ENCODE measurements around the gene DPP7.

- TF ChIP-seq CHD2 (IDR thresholded peaks at IDR 0.05; ENCODE audit: low read length) (no peak), POU5F1 (IDR thresholded peaks at IDR 0.05; ENCODE audit: low read depth, low read length) (no peak), CTCF (IDR thresholded peaks at IDR 0.05; ENCODE audit: control extremely low read depth in 1 of 3, insufficient read depth in 1 of 3, low read depth in 1 of 3, low read length in 3 of 3) (peak in 1 of 3 experiments; percentile 10; a peak in 1 of 4 replicates), JUN (IDR thresholded peaks at IDR 0.05; ENCODE audit: low read depth, low read length) (no peak), ATF2 (IDR thresholded peaks at IDR 0.05; ENCODE audit: low read length) (no peak), EZH2 (IDR thresholded peaks at IDR 0.05; ENCODE audit: low read depth, low read length, severe bottlenecking) (no peak), POLR2AphosphoS5 (IDR thresholded peaks at IDR 0.05; ENCODE audit: low read depth, low read length) (no peak), POLR2A (IDR thresholded peaks at IDR 0.05; ENCODE audit: control extremely low read depth in 1 of 2, low read depth in 2 of 2, low read length in 2 of 2) (no peak), TAF1 (IDR thresholded peaks at IDR 0.05; ENCODE audit: low read depth, low read length) (no peak), SRF (IDR thresholded peaks at IDR 0.05; ENCODE audit: low read depth, low read length) (no peak)
These were observed 43.6 kb downstream of the DPP7 start for GRCh38 chr9:137070906-137071275.
